IMR-90 (cell line): ENCODE results near the gene ADPRHL1. TPM values are rescaled to one million over a fixed set of nuclear protein-coding genes. Genes with fewer than 3 reads are reported as not detected.

Source experiments
- ATAC-seq: fragments of 200-7000 bp; cut with Tn5 transposase; 2 replicates; pipeline ENCODE4 v1.9.1; 2020; ENCODE audit warnings: low read depth, mild to moderate bottlenecking, moderate library complexity
- BruUV-seq: library from RNA; stranded (reverse); fragments of 400-500 nt; replicated peaks from 2 replicates; lab custom pipeline; 2021; lab: Mats Ljungman, UMichigan
- CTCF ChIA-PET: fragments of 300-600 bp; formaldehyde crosslinking; extraction: SDS; loops from one replicate; lab custom pipeline; 2021; ENCODE audit warnings: antibody characterized with exemption; lab: Yijun Ruan, JAX
- POLR2A ChIA-PET: fragments of 300-600 bp; sonication (Branson Sonifier 250); formaldehyde crosslinking; loops from one replicate; lab custom pipeline; 2022; ENCODE audit warnings: antibody characterized with exemption; ENCODE audit not compliant: unreplicated experiment; lab: Charles Lee
- DNase-seq: peaks from one replicate; pipeline ENCODE4 v3.0.0; 2013
- H2AFZ ChIP-seq: replicated peaks from 2 replicates; pipeline ENCODE3; 2013; ENCODE audit warnings: low read length, mild to moderate bottlenecking; ENCODE audit not compliant: poor library complexity
- H2AK5ac ChIP-seq: 2 replicates; pipeline ENCODE4 v1.6.1; 2013; ENCODE audit warnings: low read depth, low read length, inconsistent platforms
- H2AK9ac ChIP-seq: replicated peaks from 2 replicates; pipeline ENCODE3; 2013; ENCODE audit warnings: mild to moderate bottlenecking, low read depth, low read length, moderate library complexity; ENCODE audit not compliant: poor library complexity
- H2BK120ac ChIP-seq: 2 replicates; pipeline ENCODE4 v1.6.1; 2013; ENCODE audit warnings: low read depth, low read length, inconsistent platforms
- H2BK15ac ChIP-seq: 3 replicates; pipeline ENCODE4 v1.6.1; 2013; ENCODE audit warnings: low read depth, low read length, inconsistent platforms
- H2BK20ac ChIP-seq: 2 replicates; pipeline ENCODE4 v1.6.1; 2013; ENCODE audit warnings: low read depth, mild to moderate bottlenecking, inconsistent platforms, low read length, moderate library complexity
- H2BK5ac ChIP-seq: 2 replicates; pipeline ENCODE4 v1.6.1; 2013; ENCODE audit warnings: mild to moderate bottlenecking, low read depth, low read length, inconsistent platforms; ENCODE audit not compliant: poor library complexity, severe bottlenecking
- H3K14ac ChIP-seq: replicated peaks from 2 replicates; pipeline ENCODE4 v1.6.1; 2013; ENCODE audit warnings: low read depth, low read length, inconsistent platforms
- H3K18ac ChIP-seq: 2 replicates; pipeline ENCODE4 v1.6.1; 2013; ENCODE audit warnings: low read depth, low read length, control low read depth
- H3K23ac ChIP-seq: 2 replicates; pipeline ENCODE4 v1.6.1; 2013; ENCODE audit warnings: low read depth, low read length, inconsistent platforms
- H3K27ac ChIP-seq: 2 replicates; pipeline ENCODE4 v1.5.1; 2013; ENCODE audit warnings: mild to moderate bottlenecking, control low read depth, low read length; ENCODE audit not compliant: insufficient read depth
- H3K27me3 ChIP-seq: 2 replicates; pipeline ENCODE4 v1.6.1; 2013; ENCODE audit warnings: low read length; ENCODE audit not compliant: control insufficient read depth, insufficient read depth
- H3K36me3 ChIP-seq: 2 replicates; pipeline ENCODE4 v1.6.1; 2013; ENCODE audit warnings: low read length, mixed read lengths; ENCODE audit not compliant: control insufficient read depth, insufficient read depth
- H3K4ac ChIP-seq: 2 replicates; pipeline ENCODE4 v1.6.1; 2013; ENCODE audit warnings: low read depth, low read length, inconsistent platforms
- H3K4me1 ChIP-seq: 2 replicates; pipeline ENCODE4 v1.6.1; 2013; ENCODE audit warnings: low read length, mixed read lengths; ENCODE audit not compliant: control insufficient read depth, insufficient read depth
- H3K4me2 ChIP-seq: 2 replicates; pipeline ENCODE4 v1.6.1; 2013; ENCODE audit warnings: low read depth, mild to moderate bottlenecking, control low read depth, low read length, moderate library complexity
- H3K4me3 ChIP-seq: 2 replicates; pipeline ENCODE4 v1.5.1; 2013; ENCODE audit warnings: low read depth, mild to moderate bottlenecking, control low read depth, low read length, moderate library complexity; ENCODE audit not compliant: insufficient read depth
- H3K56ac ChIP-seq: 2 replicates; pipeline ENCODE4 v1.6.1; 2013; ENCODE audit warnings: low read length, inconsistent platforms; ENCODE audit not compliant: insufficient read depth; ENCODE audit errors: extremely low read depth
- H3K79me1 ChIP-seq, 2 experiments: 2 replicates each; pipeline ENCODE4 v1.6.1; 2013; ENCODE audit warnings: low read length in 2 of 2, inconsistent platforms in 1 of 2, low read depth in 1 of 2
- H3K9ac ChIP-seq: 2 replicates; pipeline ENCODE4 v1.6.1; 2013; ENCODE audit warnings: low read depth, low read length, control low read depth
- H3K9me1 ChIP-seq: 2 replicates; pipeline ENCODE4 v1.6.1; 2013; ENCODE audit warnings: low read length, inconsistent platforms; ENCODE audit not compliant: insufficient read depth
- H3K9me3 ChIP-seq: 2 replicates; pipeline ENCODE4 v1.6.1; 2013; ENCODE audit warnings: low read length; ENCODE audit not compliant: control insufficient read depth, insufficient read depth
- H4K20me1 ChIP-seq: 2 replicates; pipeline ENCODE4 v1.6.1; 2013; ENCODE audit warnings: low read length, inconsistent platforms; ENCODE audit not compliant: insufficient read depth
- H4K5ac ChIP-seq: 2 replicates; pipeline ENCODE4 v1.6.1; 2013; ENCODE audit warnings: mild to moderate bottlenecking, low read depth, low read length, control low read depth
- H4K8ac ChIP-seq, 2 experiments: 2 replicates each; pipeline ENCODE4 v1.6.1; 2013; ENCODE audit warnings: low read depth in 2 of 2, low read length in 2 of 2, control low read depth in 1 of 2, inconsistent platforms in 1 of 2
- H4K91ac ChIP-seq: 2 replicates; pipeline ENCODE4 v1.6.1; 2013; ENCODE audit warnings: low read depth, low read length, inconsistent platforms; ENCODE audit not compliant: insufficient read depth
- CEBPB ChIP-seq: IDR thresholded peaks from 2 replicates; pipeline ENCODE4 v1.6.1; 2012; ENCODE audit warnings: low read depth, low read length, improper control_type of control experiment
- ELK1 ChIP-seq: fragments of 150-350 bp; IDR thresholded peaks from 2 replicates; pipeline ENCODE4 v1.6.1; 2016; ENCODE audit warnings: low read depth, mild to moderate bottlenecking, low read length, moderate library complexity, borderline replicate concordance
- MXI1 ChIP-seq: IDR thresholded peaks from 2 replicates; pipeline ENCODE4 v1.6.1; 2012; ENCODE audit warnings: low read depth, mild to moderate bottlenecking, low read length, moderate library complexity, borderline replicate concordance
- RCOR1 ChIP-seq: IDR thresholded peaks from 2 replicates; pipeline ENCODE4 v1.6.1; 2012; ENCODE audit warnings: mild to moderate bottlenecking, low read length, improper control_type of control experiment; ENCODE audit not compliant: insufficient replicate concordance
- RFX5 ChIP-seq: IDR thresholded peaks from 2 replicates; pipeline ENCODE4 v1.8.0; 2012; ENCODE audit warnings: low read depth, mild to moderate bottlenecking, low read length, moderate library complexity
- SMC3 ChIP-seq: fragments of 150-350 bp; IDR thresholded peaks from 2 replicates; pipeline ENCODE4 v1.6.1; 2016; ENCODE audit warnings: low read depth, mild to moderate bottlenecking, antibody characterized with exemption, low read length, moderate library complexity
- USF2 ChIP-seq: fragments of 150-350 bp; IDR thresholded peaks from 2 replicates; pipeline ENCODE4 v1.6.1; 2017; ENCODE audit warnings: mild to moderate bottlenecking, antibody characterized with exemption, low read length, low read depth
- WGBS, 2 experiments: methylation state at CpG; one replicate each; pipeline versions ENCODE4 v1.1.5 to v1.1.7; 2013; ENCODE audit warnings: missing lambda C conversion rate in 2 of 2; ENCODE audit not compliant: insufficient read length in 1 of 2; ENCODE audit errors: extremely low coverage in 2 of 2; 5-methylcytosine and 5-hydroxymethylcytosine counted together
- dilution Hi-C: fragments of 300-500 bp; cut with HindIII; formaldehyde crosslinking; loops from one replicate; pipeline ENCODE4 v1.14.3; 2018; ENCODE audit warnings: low sequenced_read_pairs; ENCODE audit not compliant: unreplicated experiment
- in situ Hi-C: fragments of 300-500 bp; cut with MboI; formaldehyde crosslinking; loops from 3 replicates; pipeline ENCODE4 v1.14.3; 2019; ENCODE audit warnings: low sequenced_read_pairs, inconsistent platforms, mixed read lengths
- intact Hi-C: fragments of 100-400 bp; cut with micrococcal nuclease; formaldehyde crosslinking; loops from 2 replicates; pipeline ENCODE4 v1.10.0; 2022
- polyA plus RNA-seq, 3 experiments: library from polyadenylated mRNA; depleted of rRNA; stranded (reverse); fragments of >200 nt; gene quantifications; 2 replicates each; pipeline ENCODE4 v1.2.3, GENCODE V29; 2012; ENCODE audit warnings: low replicate concordance in 1 of 3
- total RNA-seq: library from RNA; depleted of rRNA; stranded (reverse); fragments of >200 nt; gene quantifications from 2 replicates; pipeline ENCODE4 v1.2.3, GENCODE V29; 2012
- TF ChIP-seq, protein P1 (sequence below): conservative IDR thresholded peaks from 2 replicates; pipeline ENCODE4 v1.5.1; 2012; ENCODE audit warnings: mild to moderate bottlenecking, low read depth, low read length, improper control_type of control experiment

Gene ADPRHL1
- total and polyA plus RNA-seq, 2 of the 4 experiments (the other 2 are of a cell fraction) = 0.36 to 0.67 TPM

GRCh38 chr13:113460064-113460555, 6.8 kb upstream of the ADPRHL1 start:
- no peak for ATAC-seq
- no peak for TF ChIP-seq MXI1
- TF ChIP-seq CEBPB = no peak
- no peak for TF ChIP-seq RCOR1
- TF ChIP-seq USF2 = no peak
- TF ChIP-seq SMC3 = no peak
- no peak for TF ChIP-seq RFX5
- TF ChIP-seq, protein P1, sequence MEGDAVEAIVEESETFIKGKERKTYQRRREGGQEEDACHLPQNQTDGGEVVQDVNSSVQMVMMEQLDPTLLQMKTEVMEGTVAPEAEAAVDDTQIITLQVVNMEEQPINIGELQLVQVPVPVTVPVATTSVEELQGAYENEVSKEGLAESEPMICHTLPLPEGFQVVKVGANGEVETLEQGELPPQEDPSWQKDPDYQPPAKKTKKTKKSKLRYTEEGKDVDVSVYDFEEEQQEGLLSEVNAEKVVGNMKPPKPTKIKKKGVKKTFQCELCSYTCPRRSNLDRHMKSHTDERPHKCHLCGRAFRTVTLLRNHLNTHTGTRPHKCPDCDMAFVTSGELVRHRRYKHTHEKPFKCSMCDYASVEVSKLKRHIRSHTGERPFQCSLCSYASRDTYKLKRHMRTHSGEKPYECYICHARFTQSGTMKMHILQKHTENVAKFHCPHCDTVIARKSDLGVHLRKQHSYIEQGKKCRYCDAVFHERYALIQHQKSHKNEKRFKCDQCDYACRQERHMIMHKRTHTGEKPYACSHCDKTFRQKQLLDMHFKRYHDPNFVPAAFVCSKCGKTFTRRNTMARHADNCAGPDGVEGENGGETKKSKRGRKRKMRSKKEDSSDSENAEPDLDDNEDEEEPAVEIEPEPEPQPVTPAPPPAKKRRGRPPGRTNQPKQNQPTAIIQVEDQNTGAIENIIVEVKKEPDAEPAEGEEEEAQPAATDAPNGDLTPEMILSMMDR = no peak
- TF ChIP-seq ELK1 = no peak
- in situ Hi-C loops = no loop called here

More at GRCh38 chr13:113460064-113460555, 6.8 kb upstream of the ADPRHL1 start:
- BruUV-seq = no TSS peak
- CTCF ChIA-PET = interaction anchor here (0.9 kb wide), 1 partner anchor 102 kb away, joined by 4 read pairs; no protein-coding TSS in a partner anchor
- H3K4ac ChIP-seq = no peak overlapping the region
- H4K5ac ChIP-seq = no peak overlapping the region
- no peaks in the 10 kb centered on the region for H3K27me3 ChIP-seq
- H3K4me2 ChIP-seq = no peak overlapping the region
- no peak overlapping the region for H3K14ac ChIP-seq
- POLR2A ChIA-PET = no interaction called here
- H2BK120ac ChIP-seq = no peak overlapping the region
- no peak for DNase-seq
- intact Hi-C loops = no loop called here
- no peak overlapping the region for H3K18ac ChIP-seq
- H4K8ac ChIP-seq = no peak overlapping the region
- no peak overlapping the region for H2BK5ac ChIP-seq
- H3K23ac ChIP-seq = no peak overlapping the region
- H2AK9ac ChIP-seq = no peak overlapping the region
- WGBS, 2 experiments = 96% methylated on average over 4 of the region's 14 CpGs; no CpG with 5 or more reads in 1 of the 2 experiments
- no peak overlapping the region for H4K91ac ChIP-seq
- no peak overlapping the region for H2AK5ac ChIP-seq
- dilution Hi-C loops = no loop called here
- peaks cover 2% of the 10 kb centered on the region; the same call in 1 of the 2 replicates for H3K4me1 ChIP-seq
- no peak overlapping the region for H2BK15ac ChIP-seq
- H3K4me3 ChIP-seq = no peak overlapping the region
- no peak overlapping the region for H3K27ac ChIP-seq
- H3K9ac ChIP-seq = no peak overlapping the region
- peaks cover 3 to 15% of the 10 kb centered on the region in 2 experiments; a peak in 2 of 4 replicates for H3K79me1 ChIP-seq
- H3K56ac ChIP-seq = no peak overlapping the region
- peak overlapping the region; percentile 34 for H2AFZ ChIP-seq
- H3K9me1 ChIP-seq = no peaks in the 10 kb centered on the region
- H4K20me1 ChIP-seq = no peaks in the 10 kb centered on the region; the same call in none of the 2 replicates
- H3K9me3 ChIP-seq = no peaks in the 10 kb centered on the region
- peaks cover 41% of the 10 kb centered on the region for H3K36me3 ChIP-seq
- no peak overlapping the region for H2BK20ac ChIP-seq
